GM23248 (cell line): Measurements from ENCODE around the gene DHRS12.

Experiments
- EZH2 ChIP-seq: fragments of 200-600 bp; sonication (generic); IDR thresholded peaks from 2 replicates; pipeline ENCODE4 v1.6.1; 2018; ENCODE audit warnings: antibody characterized with exemption, mild to moderate bottlenecking; ENCODE audit not compliant: insufficient read depth, poor library complexity, severe bottlenecking
- EZH2phosphoT487 ChIP-seq: fragments of 200-600 bp; sonication (generic); IDR thresholded peaks from 2 replicates; pipeline ENCODE4 v1.6.1; 2018; ENCODE audit warnings: antibody characterized with exemption, moderate library complexity, mild to moderate bottlenecking, low read depth; ENCODE audit not compliant: insufficient read depth

DNA sequence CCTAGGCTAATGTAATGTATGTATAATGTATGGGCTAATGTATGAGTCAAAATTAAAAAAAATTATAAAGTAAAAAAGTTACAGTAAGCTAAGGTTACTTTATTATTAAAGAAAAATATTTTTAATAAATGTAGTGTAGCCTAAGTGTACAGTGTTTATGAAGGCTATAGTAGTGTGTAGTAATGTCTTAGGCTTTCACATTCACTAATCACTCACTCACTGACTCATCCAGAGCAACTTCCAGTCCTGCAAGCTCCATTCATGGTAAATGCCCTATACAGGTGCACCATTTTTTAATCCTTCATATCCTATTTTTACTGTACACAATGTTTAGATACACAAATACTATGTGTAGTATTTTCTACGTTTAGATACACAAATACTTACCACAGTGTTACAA, 42.8 kb upstream of the DHRS12 start:
- TF ChIP-seq EZH2phosphoT487 (no peak), EZH2 (no peak)
